NB4 (cell line): ENCODE results near the gene LRFN4.
"Not testable (repeated sequence)": the region's sequence is repeated elsewhere in the genome, so short reads cannot be mapped to it uniquely, and the experiment has no call there.

Experiments
- CTCF ChIP-seq: IDR thresholded peaks from one replicate; pipeline ENCODE4 v1.5.1; 2012; ENCODE audit warnings: low read depth, low read length
- MYC ChIP-seq: IDR thresholded peaks from 2 replicates; pipeline ENCODE4 v1.6.1; 2011; ENCODE audit warnings: low read depth, low read length
- POLR2A ChIP-seq: IDR thresholded peaks from 2 replicates; pipeline ENCODE4 v1.6.1; 2011; ENCODE audit warnings: mild to moderate bottlenecking; ENCODE audit not compliant: insufficient read length; ENCODE audit errors: extremely low read depth

GRCh38 chr11:66824573-66824972 is 32.3 kb upstream of the LRFN4 start:
- not testable (repeated sequence) for TF ChIP-seq CTCF, MYC, POLR2A
